ENCODE measurements around the gene MTERF1.

The MTERF1 gene

DNA sequence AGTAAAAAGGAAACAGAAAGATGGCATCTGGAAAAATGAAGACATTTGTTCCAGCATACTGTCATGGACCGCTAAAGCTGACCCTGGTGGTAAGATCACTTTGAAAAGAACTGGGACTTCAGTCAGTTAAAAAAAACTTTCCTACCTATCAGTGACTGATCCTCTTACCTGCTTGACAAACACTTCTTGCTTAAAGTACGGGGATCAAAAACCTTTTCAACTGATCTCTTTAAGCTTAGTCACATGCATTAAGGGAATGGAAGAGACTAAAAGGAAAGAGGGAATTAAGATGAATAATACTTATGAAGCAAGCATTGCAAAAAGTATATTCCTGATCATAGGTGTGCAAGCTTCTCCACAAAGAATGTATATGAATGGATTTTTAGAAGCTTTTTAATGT is 42.1 kb downstream of the MTERF1 start:
- no peak overlapping the region for H3K4me3 ChIP-seq (ENCODE audit: low read depth, low read length)
- TF ChIP-seq, protein P1, sequence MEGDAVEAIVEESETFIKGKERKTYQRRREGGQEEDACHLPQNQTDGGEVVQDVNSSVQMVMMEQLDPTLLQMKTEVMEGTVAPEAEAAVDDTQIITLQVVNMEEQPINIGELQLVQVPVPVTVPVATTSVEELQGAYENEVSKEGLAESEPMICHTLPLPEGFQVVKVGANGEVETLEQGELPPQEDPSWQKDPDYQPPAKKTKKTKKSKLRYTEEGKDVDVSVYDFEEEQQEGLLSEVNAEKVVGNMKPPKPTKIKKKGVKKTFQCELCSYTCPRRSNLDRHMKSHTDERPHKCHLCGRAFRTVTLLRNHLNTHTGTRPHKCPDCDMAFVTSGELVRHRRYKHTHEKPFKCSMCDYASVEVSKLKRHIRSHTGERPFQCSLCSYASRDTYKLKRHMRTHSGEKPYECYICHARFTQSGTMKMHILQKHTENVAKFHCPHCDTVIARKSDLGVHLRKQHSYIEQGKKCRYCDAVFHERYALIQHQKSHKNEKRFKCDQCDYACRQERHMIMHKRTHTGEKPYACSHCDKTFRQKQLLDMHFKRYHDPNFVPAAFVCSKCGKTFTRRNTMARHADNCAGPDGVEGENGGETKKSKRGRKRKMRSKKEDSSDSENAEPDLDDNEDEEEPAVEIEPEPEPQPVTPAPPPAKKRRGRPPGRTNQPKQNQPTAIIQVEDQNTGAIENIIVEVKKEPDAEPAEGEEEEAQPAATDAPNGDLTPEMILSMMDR (IDR thresholded peaks at IDR 0.05; ENCODE audit: low read depth, low read length): no peak

DNA sequence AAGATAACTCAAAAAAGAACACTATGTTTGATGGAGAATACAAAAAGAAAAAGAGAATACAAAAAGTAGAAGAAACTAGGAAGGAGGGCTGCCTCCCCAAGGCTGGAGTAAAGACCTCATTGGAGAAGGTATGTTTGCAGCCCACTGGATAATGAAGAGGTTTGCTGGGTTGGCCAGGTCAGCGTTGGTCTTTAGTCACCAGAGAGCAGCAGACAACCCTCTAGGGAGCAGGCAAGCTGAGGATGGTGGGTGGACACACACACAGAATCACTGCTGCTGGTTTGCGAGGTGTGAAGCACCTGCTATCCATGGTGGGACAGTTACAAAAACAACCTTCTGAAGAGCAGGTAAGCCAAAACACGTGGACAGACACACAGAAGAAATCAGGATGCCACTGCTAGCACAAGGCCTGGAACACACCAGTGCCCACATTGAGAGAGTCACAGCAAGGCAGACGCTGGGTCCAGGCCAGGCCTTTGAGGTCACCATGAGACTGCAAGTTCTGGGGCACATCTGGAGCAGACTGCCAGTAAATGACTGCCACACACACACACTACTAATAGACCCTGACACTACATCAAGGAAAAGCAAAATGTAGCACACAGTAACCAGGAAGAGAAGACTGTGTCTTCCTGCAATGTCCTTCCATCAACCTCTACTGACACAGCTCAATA is 43.0 kb downstream of the MTERF1 start:
- TF ChIP-seq, protein P1 (IDR thresholded peaks at IDR 0.05; ENCODE audit: low read depth, low read length): no peak

DNA sequence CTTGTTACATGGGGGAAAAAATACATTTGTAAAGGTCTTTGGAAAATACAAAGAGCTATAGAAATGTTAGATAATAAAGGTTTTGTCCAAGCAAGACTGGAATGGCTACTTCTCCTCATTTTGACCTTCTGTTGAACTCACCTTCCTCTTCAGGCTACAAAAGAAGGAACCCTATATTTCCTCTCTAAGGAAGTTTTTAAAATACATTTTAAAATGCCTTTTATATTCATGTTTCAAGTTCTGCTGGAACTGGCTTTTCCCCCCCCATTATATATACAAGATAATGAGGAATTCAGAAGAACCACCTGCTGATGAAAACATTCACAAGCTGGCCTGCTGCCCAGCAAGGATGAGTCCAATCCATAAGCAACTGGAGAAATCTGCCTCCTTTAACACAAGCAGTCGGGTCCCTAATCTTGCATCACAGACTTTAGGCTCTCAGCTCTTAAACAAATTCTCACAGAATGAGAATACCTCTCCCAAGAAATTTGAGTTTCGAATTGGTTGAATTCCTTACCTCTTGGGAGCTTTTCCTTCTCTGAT is 44.6 kb downstream of the MTERF1 start:
- TF ChIP-seq, protein P1 (IDR thresholded peaks at IDR 0.05; ENCODE audit: low read depth, low read length): no peak
- H3K4me3 ChIP-seq (ENCODE audit: low read depth, low read length): no peak overlapping the region

More for the DNA sequence above, 43.0 kb downstream of the MTERF1 start:
- no peak overlapping the region for H3K4me3 ChIP-seq (ENCODE audit: low read depth, low read length)

DNA sequence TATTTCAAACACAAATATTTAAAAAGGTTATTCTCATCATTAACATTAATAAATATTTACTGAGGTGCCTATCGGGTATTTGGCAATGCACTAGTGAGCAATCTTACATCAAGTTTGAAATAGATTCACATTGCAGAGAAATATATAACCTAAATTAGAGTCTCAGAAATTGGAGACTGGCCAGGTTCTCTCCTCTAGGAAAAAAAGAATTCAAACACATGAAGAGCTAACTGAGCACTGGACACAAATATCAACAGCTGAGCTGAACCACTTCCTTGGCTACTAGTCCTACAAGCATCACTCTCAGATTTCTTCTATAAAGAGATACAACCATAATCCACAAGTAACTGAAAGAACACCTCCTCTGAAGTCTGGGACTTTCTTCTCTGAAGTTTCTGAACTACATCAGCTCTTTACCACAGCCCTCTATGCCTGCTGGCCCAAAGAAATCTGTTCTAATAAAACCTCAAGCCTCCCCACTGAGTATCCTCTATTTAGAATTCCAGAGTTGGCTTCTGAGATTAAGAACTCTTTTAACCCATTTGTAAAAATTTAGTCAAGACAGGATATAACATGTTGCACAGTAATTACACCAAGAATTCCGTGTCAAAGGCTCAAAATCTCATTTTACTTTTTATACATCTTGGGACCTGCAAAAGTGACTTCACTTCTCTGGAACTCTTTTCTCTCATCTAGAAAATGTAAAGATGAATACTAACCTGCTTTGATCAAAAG is 45.2 kb downstream of the MTERF1 start:
- no peak overlapping the region for H3K4me3 ChIP-seq (ENCODE audit: low read depth, low read length)
- TF ChIP-seq, protein P1 (IDR thresholded peaks at IDR 0.05; ENCODE audit: low read depth, low read length): no peak

DNA sequence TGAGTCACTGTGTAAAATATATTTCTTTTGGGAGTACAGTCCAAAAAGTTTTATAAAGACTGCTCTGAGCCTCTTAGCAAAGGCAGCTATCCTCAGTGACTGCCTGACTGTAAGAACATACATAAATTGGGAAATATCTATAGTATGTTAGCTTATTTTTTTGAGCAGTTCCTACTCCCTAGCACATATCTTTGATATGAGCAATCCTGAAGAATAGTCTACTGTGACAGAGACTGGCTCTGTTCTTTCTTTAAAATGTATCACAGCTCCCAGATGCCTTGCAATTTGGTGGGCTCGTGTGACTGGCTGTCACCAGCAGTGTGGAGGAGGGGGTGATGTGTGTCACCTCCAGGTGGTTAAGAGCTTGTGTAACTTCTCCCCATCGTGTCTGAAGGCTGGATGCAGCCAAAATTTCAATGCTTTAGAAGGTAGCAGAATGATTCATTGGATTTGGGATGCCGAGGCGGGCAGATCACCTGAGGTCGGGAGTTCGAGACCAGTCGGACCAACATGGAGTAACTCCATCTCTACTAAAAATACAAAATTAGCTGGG is 47.9 kb downstream of the MTERF1 start:
- TF ChIP-seq, protein P1 (IDR thresholded peaks at IDR 0.05; ENCODE audit: low read depth, low read length): no peak
- H3K4me3 ChIP-seq (ENCODE audit: low read depth, low read length): no peak overlapping the region

DNA sequence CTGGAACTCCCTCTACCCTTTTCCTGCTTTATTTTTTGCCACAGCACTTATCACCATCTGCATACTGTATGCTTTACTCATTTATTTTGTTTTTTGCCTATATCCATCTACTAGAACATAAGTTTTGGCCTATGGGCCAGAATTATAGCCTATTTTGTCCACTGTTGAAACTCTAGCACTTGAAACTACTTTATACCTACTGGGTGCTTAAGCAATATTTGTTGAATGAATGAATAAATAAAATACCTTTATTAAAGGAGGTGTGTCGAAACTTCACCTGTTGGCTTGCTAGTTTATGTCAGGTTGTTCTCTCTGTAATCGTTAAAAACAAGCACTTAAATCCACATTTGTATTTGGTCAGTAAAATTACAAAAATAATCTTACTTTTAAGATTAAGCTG is 53.3 kb downstream of the MTERF1 start:
- H3K4me3 ChIP-seq (ENCODE audit: low read depth, low read length): no peak overlapping the region
- TF ChIP-seq, protein P1 (IDR thresholded peaks at IDR 0.05; ENCODE audit: low read depth, low read length): no peak

DNA sequence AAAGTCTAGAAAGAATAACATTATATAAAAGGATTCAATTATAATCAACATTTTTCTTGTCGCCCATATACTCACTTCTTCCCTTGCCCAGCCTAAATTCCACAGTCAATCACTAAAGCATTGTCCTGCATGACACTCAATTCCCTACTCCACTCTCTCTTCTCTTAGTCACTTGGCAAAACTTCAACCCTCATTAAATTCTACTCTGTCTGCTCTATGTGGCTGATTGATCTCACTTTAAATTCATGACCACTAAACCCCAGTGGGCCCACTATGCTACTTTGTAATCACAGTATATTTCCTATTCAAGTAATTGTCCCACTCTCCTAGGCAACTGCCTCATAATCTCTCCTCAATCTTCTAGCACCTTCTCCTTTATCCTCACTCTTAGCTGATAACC is 54.1 kb downstream of the MTERF1 start:
- H3K4me3 ChIP-seq (ENCODE audit: low read depth, low read length): no peak overlapping the region
- TF ChIP-seq, protein P1 (IDR thresholded peaks at IDR 0.05; ENCODE audit: low read depth, low read length): no peak
